ENCODE data around the gene PHKA2.

DNA sequence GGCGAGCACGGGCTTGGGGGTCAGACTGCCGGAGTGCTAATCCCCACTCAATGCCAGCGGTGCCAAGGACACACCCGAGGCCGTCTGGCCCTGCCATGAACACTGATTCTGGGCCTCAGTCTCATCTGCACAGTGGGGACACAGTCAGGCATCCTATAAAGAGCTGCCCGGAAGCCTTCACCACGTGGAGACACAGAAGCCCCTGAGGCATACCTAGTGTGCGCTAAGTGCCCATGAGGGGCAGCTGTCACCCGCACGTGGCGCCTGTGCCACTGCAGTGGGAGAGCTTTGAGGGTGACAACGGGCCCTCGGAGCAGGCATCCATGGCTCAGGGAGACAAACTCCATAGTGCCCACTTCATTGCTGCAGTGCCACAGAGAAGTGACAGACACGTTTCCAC, 86.3 kb downstream of the PHKA2 start:
- TF ChIP-seq, protein P1, sequence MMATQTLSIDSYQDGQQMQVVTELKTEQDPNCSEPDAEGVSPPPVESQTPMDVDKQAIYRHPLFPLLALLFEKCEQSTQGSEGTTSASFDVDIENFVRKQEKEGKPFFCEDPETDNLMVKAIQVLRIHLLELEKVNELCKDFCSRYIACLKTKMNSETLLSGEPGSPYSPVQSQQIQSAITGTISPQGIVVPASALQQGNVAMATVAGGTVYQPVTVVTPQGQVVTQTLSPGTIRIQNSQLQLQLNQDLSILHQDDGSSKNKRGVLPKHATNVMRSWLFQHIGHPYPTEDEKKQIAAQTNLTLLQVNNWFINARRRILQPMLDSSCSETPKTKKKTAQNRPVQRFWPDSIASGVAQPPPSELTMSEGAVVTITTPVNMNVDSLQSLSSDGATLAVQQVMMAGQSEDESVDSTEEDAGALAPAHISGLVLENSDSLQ (IDR thresholded peaks at IDR 0.05) = no peak
- no peak for TF ChIP-seq CTBP1 (IDR thresholded peaks at IDR 0.05; ENCODE audit: borderline replicate concordance)
- no peak for TF ChIP-seq BHLHE40 (IDR thresholded peaks at IDR 0.05; ENCODE audit: borderline replicate concordance)
- TF ChIP-seq FOXK2 (IDR thresholded peaks at IDR 0.05) = no peak
- no peak for TF ChIP-seq NFRKB (IDR thresholded peaks at IDR 0.05)
- TF ChIP-seq ZNF384 (IDR thresholded peaks at IDR 0.05) = no peak
- no peak for TF ChIP-seq SP1 (IDR thresholded peaks at IDR 0.05)
- no peak for TF ChIP-seq TARDBP (IDR thresholded peaks at IDR 0.05)
